Suprapubic skin (tissue), 3 donors: Measurements from ENCODE around the gene MPEG1.

ENCODE experiments used
- CTCF ChIP-seq, 2 donors: fragments of 200-600 bp in 1 of 2; fragments of 450-650 bp in 1 of 2; sonication (generic) in 1 of 2; IDR thresholded peaks; one replicate each; pipeline ENCODE4 v1.5.1; 2016 to 2019; ENCODE audit warnings: antibody characterized with exemption in 2 of 2, mild to moderate bottlenecking in 1 of 2, moderate library complexity in 1 of 2
- POLR2A ChIP-seq, 2 donors: fragments of 450-650 bp; IDR thresholded peaks; one replicate each; pipeline ENCODE4 v1.6.1; 2017; ENCODE audit warnings: antibody characterized with exemption in 2 of 2, mild to moderate bottlenecking in 2 of 2, moderate library complexity in 2 of 2

GRCh38 chr11:59212744-59213631 is at the start of gene MPEG1:
- TF ChIP-seq POLR2A (IDR thresholded peaks at IDR 0.05) (no peak), CTCF (IDR thresholded peaks at IDR 0.05) (no peak)
